ENCODE results near the gene APOBEC3G. TPM values are rescaled to one million over a fixed set of nuclear protein-coding genes. Genes with fewer than 3 reads are reported as not detected.
"Not testable (repeated sequence)": the region's sequence is repeated elsewhere in the genome, so short reads cannot be mapped to it uniquely, and the experiment has no call there.

The APOBEC3G gene
- total RNA-seq (21.8 and 22.1 TPM in 2 replicates), polyA plus RNA-seq (11.0 and 14.3 TPM in 2 replicates), polyA minus RNA-seq (ENCODE audit: low replicate concordance) (13.3 and 21.6 TPM in 2 replicates)
- polyA plus RNA-seq (2012) = 9.3 and 12.3 TPM in 2 replicates

- Histone ChIP-seq H3K9ac (ENCODE audit: insufficient read depth, low read length) (peak within 1 kb of the TSS; percentile 46), H3K4me3 (replicated peaks in 1 of 4; ENCODE audit: control extremely low read depth in 1 of 4, insufficient read depth in 1 of 4, low read depth in 3 of 4, low read length in 4 of 4) (peak within 1 kb of the TSS; percentile 48 to 59 (median 56)), H2AFZ (ENCODE audit: low read length) (peak within 1 kb of the TSS; percentile 69), H3K4me2 (ENCODE audit: extremely low read depth, insufficient read depth, low read length) (peak within 1 kb of the TSS; percentile 90), H3K27ac (ENCODE audit: insufficient read depth, low read length) (peak within 1 kb of the TSS; percentile 47)
- H3K27me3 ChIP-seq (ENCODE audit: control insufficient read depth, insufficient read depth, low read length); H3K4me1 ChIP-seq (ENCODE audit: control insufficient read depth, extremely low read depth, insufficient read depth, low read length); H4K20me1 ChIP-seq (ENCODE audit: control insufficient read depth, extremely low read depth, insufficient read depth, low read length); H3K9me3 ChIP-seq (ENCODE audit: control insufficient read depth, insufficient read depth, low read depth, low read length); H3K79me2 ChIP-seq (ENCODE audit: control insufficient read depth, insufficient read depth, low read length); H3K36me3 ChIP-seq (ENCODE audit: control insufficient read depth, insufficient read depth, low read length): not testable (repeated sequence)
- peak; percentile 35 to 59 for DNase-seq (ENCODE audit: low read depth in 2 of 2)
Measured at GRCh38 chr22:39077026-39077840, at the start of gene APOBEC3G. APOBEC3G (plus strand) TSS chr22:39077275; CDS start chr22:39077362, 87 bp downstream.

- Histone ChIP-seq H3K9ac (ENCODE audit: insufficient read depth, low read length) (no peak overlapping the region), H3K4me1 (ENCODE audit: control insufficient read depth, extremely low read depth, insufficient read depth, low read length) (no peaks in the 10 kb centered on the region)
Measured at GRCh38 chr22:39027717-39028116, 49.4 kb upstream of the APOBEC3G start.

GRCh38 chr22:39028281-39028680 lies 48.8 kb upstream of the APOBEC3G start:
- no peaks in the 10 kb centered on the region for H3K4me1 ChIP-seq (ENCODE audit: control insufficient read depth, extremely low read depth, insufficient read depth, low read length)
- H3K79me2 ChIP-seq (ENCODE audit: control insufficient read depth, insufficient read depth, low read length) = no peaks in the 10 kb centered on the region
- no peak overlapping the region for H3K4me2 ChIP-seq (ENCODE audit: extremely low read depth, insufficient read depth, low read length)
- H2AFZ ChIP-seq (ENCODE audit: low read length) = no peak overlapping the region
- H4K20me1 ChIP-seq (ENCODE audit: control insufficient read depth, extremely low read depth, insufficient read depth, low read length) = no peaks in the 10 kb centered on the region
- no peaks in the 10 kb centered on the region for H3K9me3 ChIP-seq (ENCODE audit: control insufficient read depth, insufficient read depth, low read depth, low read length)
- H3K27ac ChIP-seq (ENCODE audit: insufficient read depth, low read length) = no peak overlapping the region
- DNase-seq (ENCODE audit: low read depth in 2 of 2) = no peak
- TF ChIP-seq CTCF (conservative IDR thresholded peaks at IDR 0.05 in 1 of 2, IDR thresholded peaks at IDR 0.05 in 1 of 2; ENCODE audit: low read depth in 1 of 2, low read length in 2 of 2) (no peak), EZH2 (IDR thresholded peaks at IDR 0.05; ENCODE audit: low read length, missing control alignments) (no peak)
- H3K36me3 ChIP-seq (ENCODE audit: control insufficient read depth, insufficient read depth, low read length) = no peaks in the 10 kb centered on the region
- H3K4me3 ChIP-seq (replicated peaks in 1 of 4; ENCODE audit: control extremely low read depth in 1 of 4, insufficient read depth in 1 of 4, low read depth in 3 of 4, low read length in 4 of 4) = no peak overlapping the region
- H3K9ac ChIP-seq (ENCODE audit: insufficient read depth, low read length) = no peak overlapping the region
- H3K27me3 ChIP-seq (ENCODE audit: control insufficient read depth, insufficient read depth, low read length) = no peaks in the 10 kb centered on the region

More at GRCh38 chr22:39027717-39028116, 49.4 kb upstream of the APOBEC3G start:
- Histone ChIP-seq H3K27me3 (ENCODE audit: control insufficient read depth, insufficient read depth, low read length) (no peaks in the 10 kb centered on the region), H2AFZ (ENCODE audit: low read length) (no peak overlapping the region), H4K20me1 (ENCODE audit: control insufficient read depth, extremely low read depth, insufficient read depth, low read length) (no peaks in the 10 kb centered on the region), H3K36me3 (ENCODE audit: control insufficient read depth, insufficient read depth, low read length) (no peaks in the 10 kb centered on the region), H3K4me2 (ENCODE audit: extremely low read depth, insufficient read depth, low read length) (no peak overlapping the region), H3K4me3 (replicated peaks in 1 of 4; ENCODE audit: control extremely low read depth in 1 of 4, insufficient read depth in 1 of 4, low read depth in 3 of 4, low read length in 4 of 4) (no peak overlapping the region), H3K27ac (ENCODE audit: insufficient read depth, low read length) (no peak overlapping the region), H3K79me2 (ENCODE audit: control insufficient read depth, insufficient read depth, low read length) (no peaks in the 10 kb centered on the region), H3K9me3 (ENCODE audit: control insufficient read depth, insufficient read depth, low read depth, low read length) (no peaks in the 10 kb centered on the region)
- no peak for DNase-seq (ENCODE audit: low read depth in 2 of 2)
- TF ChIP-seq CTCF (conservative IDR thresholded peaks at IDR 0.05 in 1 of 2, IDR thresholded peaks at IDR 0.05 in 1 of 2; ENCODE audit: low read depth in 1 of 2, low read length in 2 of 2) = no peak
- TF ChIP-seq EZH2 (IDR thresholded peaks at IDR 0.05; ENCODE audit: low read length, missing control alignments) = no peak
